ENCODE data around the gene COX5A.
"Not testable (repeated sequence)": the region's sequence is repeated elsewhere in the genome, so short reads cannot be mapped to it uniquely, and the experiment has no call there.

COX5A gene

DNA sequence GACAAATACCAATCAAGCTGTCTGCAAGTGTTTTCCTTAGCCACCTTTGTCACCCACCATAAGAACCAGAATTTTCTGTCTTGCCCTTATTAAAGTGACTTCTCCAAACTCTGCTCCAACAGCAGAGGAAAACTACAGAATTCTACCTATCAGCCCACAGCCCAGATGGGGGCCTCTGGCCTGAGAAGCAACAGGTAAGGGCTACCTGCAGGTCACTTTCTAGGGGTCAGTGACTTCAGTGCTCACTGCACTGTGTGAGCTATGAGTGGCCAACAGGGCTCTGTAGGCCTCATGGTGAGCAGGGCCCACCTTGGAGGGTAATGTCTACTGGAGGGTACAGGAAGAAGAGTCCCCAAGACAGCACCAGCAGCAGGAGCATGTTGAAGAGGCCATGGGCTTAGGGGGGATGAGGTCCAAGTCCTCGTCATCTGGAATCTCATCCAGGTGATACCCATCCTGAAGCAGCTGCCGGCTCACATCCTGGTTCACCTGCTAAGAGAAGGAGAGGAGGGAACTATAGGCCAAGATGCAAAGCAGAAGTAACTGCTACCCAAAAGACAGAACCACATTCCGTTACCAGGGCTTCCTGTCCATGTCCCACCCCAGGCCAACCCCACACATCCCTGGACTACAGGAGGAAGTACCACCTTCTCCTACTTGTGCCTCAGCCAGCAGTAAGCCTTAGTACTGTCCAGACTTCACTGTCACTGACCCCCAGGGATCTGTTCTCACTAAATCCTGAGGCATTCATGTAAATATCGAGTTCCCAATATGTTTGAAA, 35.4 kb downstream of the COX5A start:
- DNase-seq (ENCODE audit: extremely low read depth in 1 of 2, low read depth in 1 of 2), result no peak

DNA sequence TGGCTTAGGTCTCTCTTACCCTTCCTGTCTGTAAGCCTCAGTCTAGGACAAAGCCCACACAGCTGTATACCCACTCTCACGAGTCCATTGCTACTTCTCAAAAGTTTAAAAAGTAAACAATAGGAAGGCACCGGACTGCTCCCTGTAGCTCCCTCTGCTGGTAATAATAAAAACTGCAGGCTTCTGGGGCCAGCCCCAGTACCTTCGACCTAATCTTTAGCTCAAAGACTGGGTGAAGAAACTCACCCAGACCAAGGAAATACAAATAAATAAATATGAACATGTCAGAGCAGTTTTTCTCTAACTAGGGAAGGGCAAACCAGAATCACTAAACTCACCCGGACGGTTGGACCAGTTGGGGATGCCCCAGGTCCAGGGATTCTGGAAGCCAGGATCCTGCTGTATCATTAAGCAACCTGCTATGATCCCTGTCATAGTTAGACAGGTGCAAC, 36.2 kb downstream of the COX5A start:
- peak in 1 of 2 donors; percentile 20 for DNase-seq (ENCODE audit: extremely low read depth in 1 of 2, low read depth in 1 of 2)

DNA sequence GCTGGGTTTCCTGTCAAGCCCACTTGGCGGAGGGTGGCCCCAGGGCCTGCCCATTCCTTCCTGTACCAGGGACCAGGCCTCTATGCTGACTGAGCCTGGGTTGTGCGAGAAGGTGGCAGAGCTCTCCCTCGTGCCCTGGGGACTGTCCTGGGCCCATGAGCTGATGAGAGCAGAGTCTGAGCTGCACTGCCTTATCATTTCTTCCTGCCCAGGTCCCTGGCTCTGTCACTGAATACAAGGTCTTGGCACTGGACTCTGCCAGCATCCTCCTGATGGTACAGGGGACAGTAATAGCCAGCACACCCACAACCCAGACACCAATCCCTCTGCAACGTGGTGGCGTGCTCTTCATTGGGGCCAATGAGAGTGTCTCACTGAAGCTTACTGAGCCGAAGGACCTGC, 40.6 kb downstream of the COX5A start:
- no peak for DNase-seq (ENCODE audit: extremely low read depth in 1 of 2, low read depth in 1 of 2)

DNA sequence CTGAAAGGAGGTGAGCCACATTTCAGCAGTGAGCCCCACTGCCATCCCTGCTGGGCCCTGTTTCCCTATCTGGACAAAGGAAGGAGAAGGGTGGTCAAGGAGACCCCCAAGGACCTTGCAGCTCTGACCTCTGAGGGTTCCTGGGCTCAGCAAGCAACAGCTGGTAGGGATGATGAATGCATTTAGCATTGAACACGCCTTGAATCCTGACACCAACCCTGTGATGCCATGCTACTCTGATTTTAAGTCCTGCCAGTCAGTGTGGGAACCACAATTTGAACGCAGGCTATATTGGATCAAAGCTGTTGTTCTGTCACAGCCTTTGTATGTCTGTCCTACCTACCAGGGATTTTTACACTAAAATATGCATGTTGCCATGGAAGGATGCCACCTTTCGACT, 41.6 kb downstream of the COX5A start:
- DNase-seq (ENCODE audit: extremely low read depth in 1 of 2, low read depth in 1 of 2), result no peak

DNA sequence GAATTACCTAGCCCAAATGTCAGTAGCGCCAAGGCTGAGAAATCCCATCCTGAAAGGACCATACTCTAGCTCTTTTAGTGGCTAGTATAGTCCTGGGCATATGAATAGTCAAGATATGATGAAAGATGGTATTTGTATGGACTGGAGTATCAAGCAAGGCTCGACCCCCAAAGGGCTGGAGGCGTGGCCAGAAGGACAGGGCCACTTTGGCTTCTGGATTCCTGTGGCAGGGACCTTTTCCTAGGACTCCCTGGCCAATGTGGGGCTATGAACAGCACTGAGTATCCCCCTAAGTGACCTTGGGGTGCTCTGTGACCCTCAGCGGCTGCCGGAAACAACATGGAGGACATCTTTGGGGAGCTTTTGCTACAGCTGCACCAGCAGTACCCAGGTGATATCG, 42.0 kb downstream of the COX5A start:
- no peak for DNase-seq (ENCODE audit: extremely low read depth in 1 of 2, low read depth in 1 of 2)

DNA sequence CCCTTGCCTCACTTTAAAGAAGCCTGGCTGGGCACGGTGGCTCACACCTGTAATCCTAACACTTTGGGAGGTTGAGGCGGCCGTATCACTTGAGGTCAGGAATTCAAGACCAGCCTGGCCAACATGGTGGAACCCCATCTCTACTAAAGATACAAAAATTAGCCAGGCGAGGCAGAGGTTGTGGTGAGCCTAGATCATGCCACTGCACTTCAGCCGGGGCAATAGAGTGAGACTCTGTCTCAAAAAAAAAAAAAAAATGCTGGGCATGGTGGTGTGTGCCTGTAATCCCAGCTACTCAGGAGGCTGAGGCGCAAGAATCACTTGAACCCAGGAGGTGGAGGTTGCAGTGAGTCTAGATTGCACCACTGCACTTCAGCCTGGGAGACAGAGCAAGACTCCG, 43.5 kb downstream of the COX5A start:
- DNase-seq (ENCODE audit: extremely low read depth in 1 of 2, low read depth in 1 of 2), result not testable (repeated sequence)

DNA sequence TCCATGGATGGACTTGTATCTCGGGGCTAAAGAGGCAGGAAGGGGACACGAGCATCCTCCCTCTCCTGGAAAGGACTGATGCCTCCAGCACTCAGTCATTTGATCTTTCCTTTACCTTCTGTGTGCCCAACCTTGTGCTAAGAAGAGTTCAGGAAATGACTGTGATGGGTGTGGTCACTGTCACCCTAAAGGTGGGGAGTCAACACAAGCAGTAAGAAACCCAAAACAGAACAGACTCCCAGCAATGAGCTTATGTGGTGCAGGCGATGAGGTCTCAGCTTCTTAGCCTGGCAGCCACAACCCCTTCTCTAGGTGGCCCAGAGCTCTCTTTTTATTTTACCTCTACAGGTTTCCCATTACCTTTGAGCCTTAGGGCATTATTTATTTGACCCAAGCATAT, 44.2 kb downstream of the COX5A start:
- no peak for DNase-seq (ENCODE audit: extremely low read depth in 1 of 2, low read depth in 1 of 2)

DNA sequence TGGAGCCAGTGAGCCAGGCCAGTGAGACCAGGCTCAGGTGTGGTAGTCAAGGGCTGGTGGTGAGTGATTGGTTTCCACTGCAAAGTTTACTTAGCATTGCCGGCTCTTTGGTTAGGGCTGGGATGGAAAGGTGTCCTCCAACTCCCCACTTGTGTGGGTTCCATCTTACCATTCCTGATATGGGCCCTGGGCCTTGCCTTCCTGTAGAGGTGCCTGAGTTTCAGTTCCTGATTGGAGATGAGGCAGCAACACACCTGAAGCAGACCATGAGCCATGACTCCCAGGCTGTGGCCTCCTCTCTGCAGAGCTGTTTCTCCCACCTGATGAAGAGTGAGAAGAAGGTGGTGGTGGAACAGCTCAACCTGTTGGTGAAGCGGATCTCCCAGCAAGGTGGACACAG, 44.9 kb downstream of the COX5A start:
- DNase-seq (ENCODE audit: extremely low read depth in 1 of 2, low read depth in 1 of 2), result no peak

DNA sequence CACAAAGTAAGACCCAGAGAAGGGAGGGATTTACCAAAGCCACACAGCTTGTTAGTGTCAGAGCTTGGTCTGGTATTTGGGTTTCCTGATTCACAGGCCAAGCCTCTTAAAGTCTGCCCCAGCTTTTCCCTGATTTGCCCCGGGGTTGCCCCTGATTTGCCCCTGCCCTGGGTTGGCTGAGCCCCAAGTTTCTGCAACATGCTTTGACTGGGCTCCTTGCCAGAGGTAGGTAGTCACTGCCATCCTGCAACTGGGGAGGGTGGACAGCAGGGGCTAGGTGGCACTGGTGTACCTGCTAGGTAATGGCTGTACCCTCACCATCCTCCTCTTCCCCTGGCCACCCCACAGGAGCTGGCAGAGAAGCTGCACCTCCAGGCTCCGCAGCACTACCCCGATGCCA, 45.6 kb downstream of the COX5A start:
- DNase-seq (ENCODE audit: extremely low read depth in 1 of 2, low read depth in 1 of 2), result no peak

DNA sequence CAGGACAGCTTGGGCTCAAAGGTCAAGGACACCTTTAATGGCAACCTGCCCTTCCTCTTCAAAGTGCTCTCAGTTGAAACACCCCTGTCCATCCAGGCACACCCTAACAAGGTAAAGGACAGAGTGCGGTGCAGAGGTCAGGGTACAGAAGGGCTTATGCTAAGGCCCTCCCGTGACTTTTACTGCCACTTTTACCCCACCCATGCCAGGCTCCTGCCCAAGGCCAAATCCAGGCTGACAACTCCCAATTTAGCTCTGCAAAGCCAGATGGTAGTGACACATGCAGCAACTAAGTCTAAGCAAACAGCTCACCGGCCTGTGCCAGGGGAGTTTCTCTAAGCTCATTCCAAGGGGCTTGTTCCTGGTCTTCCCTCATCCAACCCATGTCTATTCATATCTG, 46.4 kb downstream of the COX5A start:
- DNase-seq (ENCODE audit: extremely low read depth in 1 of 2, low read depth in 1 of 2), result no peak

DNA sequence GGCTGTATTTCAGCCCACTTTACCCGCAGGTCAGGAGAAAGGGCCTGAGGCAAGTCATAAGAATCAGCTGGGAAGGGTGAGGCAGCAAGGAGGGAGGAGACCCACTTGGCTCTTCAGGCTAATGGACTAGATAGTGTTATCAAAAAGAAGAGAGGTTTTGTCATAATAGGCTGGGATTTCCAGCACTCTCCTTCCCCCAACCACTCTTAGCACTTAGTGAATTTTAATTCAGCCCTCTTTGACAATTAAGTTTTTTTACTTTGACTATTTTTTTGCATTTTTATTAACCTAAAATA, 47.3 kb downstream of the COX5A start:
- DNase-seq (ENCODE audit: extremely low read depth in 1 of 2, low read depth in 1 of 2), result no peak

DNA sequence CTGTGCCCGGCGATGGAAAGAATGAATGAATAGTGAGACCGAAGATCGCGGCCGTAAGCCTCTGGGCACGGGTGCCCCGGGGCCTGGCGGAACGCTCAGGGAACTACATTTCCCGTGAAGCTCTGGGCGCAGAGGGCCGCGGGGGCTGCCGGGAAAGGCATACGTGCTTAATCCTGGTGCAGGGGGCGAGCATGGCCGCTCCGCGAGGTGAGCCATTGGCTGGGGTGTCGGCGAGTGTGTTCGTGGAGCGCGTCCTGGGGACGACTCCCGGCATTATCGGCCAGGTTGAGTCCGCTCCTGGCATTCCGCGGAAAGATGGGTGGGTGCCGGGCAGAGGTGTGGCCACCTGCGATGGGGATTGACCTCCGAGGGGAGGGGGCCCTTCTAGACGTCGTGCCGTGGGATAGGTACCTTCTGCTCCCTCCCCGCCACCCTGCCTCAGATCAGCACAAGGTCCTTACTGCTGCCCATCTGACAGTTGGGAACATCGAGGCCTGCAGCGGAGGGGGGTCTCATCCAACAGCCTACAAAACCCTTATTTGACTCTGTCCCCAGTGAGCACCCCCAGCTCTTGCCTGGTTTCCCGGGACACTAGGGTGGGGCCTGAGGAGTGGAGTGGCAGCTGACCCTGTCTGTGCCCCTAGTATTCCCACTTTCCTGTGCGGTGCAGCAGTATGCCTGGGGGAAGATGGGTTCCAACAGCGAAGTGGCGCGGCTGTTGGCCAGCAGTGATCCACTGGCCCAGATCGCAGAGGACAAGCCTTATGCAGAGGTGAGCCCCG, 47.8 kb downstream of the COX5A start, which contains the start of gene MPI:
TSS of gene MPI (plus strand) at position 160 of the 782 bp plus-strand sequence. CDS start at position 192, 32 bp downstream.
- DNase-seq (ENCODE audit: extremely low read depth in 1 of 2, low read depth in 1 of 2), result peak; percentile 68 to 87

DNA sequence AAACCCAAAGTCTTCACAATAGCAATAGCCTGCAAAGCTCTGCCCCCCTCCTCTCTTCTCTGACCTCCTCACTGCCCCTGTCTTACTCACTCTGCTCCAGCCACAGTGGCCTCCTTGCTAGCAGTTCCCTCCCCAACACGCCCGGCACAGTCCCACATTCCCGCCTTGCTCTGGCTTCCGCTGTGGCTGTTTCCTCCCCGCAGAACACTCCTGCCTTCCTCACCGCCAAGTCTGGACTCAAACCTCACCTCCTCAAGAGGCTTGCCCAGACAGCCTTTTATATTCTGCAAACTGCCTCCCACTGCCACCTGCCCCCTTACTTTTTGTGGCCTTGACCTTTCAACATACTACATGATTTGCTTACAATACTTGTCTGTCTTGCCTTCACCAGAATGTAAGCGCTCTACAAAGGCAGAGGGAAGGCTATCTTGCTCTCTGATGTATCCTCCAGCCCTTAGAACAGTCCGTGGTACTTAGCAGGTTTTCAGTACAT, 48.4 kb downstream of the COX5A start:
- no peak for DNase-seq (ENCODE audit: extremely low read depth in 1 of 2, low read depth in 1 of 2)

DNA sequence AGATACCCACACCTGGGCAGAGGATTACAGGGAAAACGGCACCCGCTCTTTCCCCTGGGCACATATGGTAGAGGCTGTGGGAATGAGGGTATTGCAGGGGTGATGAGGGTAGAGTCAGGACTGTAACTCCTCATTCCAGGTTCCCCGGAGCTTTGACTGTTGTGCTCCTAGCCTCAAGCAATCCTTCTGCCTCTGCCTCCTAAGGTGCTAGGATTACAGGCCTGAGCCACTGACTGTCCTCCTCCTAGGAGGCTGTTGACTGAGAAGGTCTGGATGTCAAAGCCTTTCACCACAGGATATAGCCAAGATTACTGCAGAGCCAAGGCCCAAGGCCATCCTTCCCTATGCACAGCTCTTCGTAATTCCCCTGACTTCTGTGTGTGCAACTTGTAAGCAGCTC, 49.2 kb downstream of the COX5A start:
- DNase-seq (ENCODE audit: extremely low read depth in 1 of 2, low read depth in 1 of 2), result no peak

DNA sequence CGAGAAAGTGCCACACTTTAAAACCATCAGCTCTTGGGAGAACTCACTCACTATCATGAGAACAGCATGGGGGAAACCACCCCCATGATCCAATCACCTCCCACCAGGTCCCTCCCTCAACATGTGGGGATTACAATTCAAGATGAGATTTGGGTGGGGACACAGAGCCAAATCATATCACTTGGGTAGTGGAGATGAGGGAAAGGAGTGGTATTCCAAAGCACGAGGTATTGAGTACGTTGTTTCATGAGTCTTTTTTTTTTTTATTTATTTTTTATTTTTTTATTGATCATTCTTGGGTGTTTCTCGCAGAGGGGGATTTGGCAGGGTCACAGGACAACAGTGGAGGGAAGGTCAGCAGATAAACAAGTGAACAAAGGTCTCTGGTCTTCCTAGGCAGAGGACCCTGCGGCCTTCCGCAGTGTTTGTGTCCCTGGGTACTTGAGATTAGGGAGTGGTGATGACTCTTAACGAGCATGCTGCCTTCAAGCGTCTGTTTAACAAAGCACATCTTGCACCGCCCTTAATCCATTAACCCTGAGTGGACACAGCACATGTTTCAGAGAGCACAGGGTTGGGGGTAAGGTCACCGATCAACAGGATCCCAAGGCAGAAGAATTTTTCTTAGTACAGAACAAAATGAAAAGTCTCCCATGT, 50.2 kb downstream of the COX5A start:
- not testable (repeated sequence) for DNase-seq (ENCODE audit: extremely low read depth in 1 of 2, low read depth in 1 of 2)

DNA sequence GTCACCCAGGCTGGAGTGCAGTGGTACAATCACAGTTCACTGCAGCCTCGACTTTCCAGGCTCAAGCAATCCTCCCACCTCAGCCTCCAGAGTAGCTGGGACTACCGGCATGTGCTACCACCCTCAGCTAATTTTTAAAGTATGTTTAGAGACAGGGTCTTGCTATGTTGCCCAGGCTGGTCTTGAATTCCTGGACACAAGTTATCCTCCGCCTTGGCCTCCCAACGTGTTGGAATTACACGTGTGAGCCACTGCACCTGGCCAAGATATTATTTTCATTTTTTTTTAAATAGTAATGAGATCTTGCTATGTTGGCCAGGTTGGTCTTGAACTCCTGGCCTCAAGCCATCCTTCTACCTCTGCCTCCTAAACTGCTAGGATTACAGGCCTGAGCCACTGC, 52.4 kb downstream of the COX5A start:
- DNase-seq (ENCODE audit: extremely low read depth in 1 of 2, low read depth in 1 of 2), result no peak

DNA sequence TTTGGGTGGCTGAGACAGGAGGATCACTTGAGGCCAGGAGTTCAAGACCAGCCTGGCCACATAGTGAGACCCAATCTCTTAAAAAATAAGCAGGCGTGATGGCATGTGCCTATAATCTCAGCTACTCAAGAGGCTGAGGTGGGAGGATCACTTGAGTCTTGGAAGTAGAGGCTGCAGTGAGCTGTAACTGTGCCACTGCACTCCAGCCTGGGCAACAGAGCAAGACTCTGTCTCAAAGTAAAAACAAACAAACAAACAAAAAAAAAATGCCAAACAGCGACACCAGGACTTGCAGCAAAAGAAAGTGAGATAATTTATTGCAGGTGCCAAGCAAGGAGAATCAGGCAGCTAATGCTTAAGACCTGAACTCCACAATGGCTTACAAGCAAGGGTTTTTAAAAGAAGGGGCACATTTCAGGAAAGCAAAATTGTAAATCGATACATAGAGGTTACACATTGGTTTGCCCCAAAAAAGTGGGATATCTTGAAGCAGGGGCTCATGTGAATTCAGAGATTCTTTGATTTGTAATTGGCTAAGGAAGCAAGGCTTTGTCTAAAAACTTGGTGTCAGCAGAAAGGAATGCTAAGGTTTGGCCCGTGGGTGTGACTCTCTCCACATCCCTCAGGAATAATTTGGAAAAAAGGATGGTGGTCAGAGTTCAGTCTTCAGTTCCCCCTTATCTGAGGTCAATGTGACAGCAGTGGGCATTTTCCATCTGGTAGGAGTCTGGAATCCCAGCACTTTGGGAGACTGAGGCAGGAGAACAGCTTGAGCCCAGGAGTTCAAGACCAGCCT, 53.2 kb downstream of the COX5A start:
- DNase-seq (ENCODE audit: extremely low read depth in 1 of 2, low read depth in 1 of 2), result no peak

DNA sequence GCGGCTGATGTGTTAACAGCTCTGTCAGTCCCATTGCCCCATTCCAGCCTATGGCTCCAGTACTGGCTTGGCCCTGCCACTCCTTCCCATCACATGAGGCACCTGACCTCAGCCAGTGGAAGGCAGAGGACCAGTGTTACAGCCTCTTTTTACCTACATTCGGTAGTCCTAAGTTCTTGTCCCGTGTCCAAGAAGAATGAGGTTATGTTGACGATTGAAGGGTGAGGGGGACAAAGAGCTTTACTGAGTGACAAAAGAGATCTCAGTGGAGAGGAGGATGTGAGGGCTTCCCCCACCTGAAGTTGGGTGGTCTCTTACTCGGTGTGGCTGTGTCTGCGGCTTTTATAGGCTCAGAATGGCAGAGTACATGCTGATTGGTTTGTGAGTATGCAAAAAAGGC, 55.3 kb downstream of the COX5A start:
- no peak for DNase-seq (ENCODE audit: extremely low read depth in 1 of 2, low read depth in 1 of 2)

DNA sequence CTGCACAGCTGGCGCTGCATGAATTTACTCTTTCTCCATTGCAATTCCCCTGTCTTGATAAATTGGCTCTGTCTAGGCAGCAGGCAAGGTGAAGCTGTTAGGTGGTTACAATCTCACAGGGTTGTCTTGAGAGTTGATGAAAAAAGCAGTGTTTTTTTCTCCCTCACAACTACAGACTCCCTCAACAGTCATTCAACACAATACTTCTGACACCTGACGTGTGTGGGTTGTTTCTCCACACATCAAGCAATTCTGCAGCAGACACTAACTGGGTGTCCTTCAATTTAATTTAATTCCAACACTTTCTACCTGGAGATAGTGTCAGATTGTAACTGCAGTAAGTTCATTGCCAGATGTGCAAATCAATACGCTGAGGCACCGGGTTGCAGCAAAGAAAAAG, 59.6 kb downstream of the COX5A start:
- DNase-seq (ENCODE audit: extremely low read depth in 1 of 2, low read depth in 1 of 2), result no peak

DNA sequence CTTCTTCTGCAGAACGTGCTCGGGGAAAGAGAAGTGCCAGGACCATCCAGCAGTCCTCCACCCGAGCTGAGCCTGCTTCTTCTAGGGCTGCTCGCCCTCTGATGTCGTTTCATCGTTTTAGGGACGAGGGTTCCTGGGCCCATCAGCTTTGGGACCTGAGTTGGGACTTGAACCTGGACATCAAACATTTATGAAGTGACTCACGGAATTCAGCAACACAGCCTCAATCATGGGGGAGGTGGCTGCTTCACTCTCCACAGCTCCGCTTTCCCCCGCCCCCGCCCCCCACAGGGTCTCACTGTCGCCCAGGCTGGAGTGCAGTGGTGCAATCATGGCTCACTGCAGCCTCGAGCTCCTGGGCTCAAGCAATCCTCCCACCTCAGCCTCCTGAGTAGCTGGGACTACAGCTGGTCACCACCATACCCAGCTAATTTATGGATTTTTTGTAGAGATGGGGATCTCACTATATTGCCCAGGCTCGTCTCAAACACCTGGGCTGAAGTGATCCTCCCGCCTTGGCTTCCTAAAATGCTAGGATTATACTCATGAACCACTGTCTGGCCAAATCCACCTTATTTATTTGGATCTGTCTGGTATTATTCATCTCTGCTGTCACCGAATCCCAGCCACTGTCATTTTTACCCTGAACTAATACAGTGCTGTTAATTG, 64.0 kb downstream of the COX5A start:
- DNase-seq (ENCODE audit: extremely low read depth in 1 of 2, low read depth in 1 of 2), result no peak
